H1 (cell line): ENCODE results near the gene OAS3.

Experiments used
- EGR1 ChIP-seq: IDR thresholded peaks from 2 replicates; pipeline ENCODE4 v1.6.1; 2011; ENCODE audit warnings: low read depth, low read length, borderline replicate concordance
- KDM1A ChIP-seq: fragments of 200-600, 300-600 bp; sonication (generic); IDR thresholded peaks from 2 replicates; pipeline ENCODE4 v1.7.1; 2016; ENCODE audit warnings: mild to moderate bottlenecking, low read length, borderline replicate concordance
- POLR2A ChIP-seq, 2 experiments: IDR thresholded peaks; 1 replicate in 1 of 2; 2 replicates in 1 of 2; pipeline ENCODE4 v1.6.1; 2011; ENCODE audit warnings: low read depth in 2 of 2, low read length in 2 of 2, mild to moderate bottlenecking in 2 of 2; ENCODE audit errors: control extremely low read depth in 1 of 2
- RNF2 ChIP-seq: fragments of 200-900, 300-1000 bp; sonication (generic); IDR thresholded peaks from 2 replicates; pipeline ENCODE4 v1.7.1; 2016; ENCODE audit warnings: borderline replicate concordance, low read depth, mild to moderate bottlenecking, antibody characterized with exemption, low read length; ENCODE audit not compliant: poor library complexity, severe bottlenecking; ENCODE audit errors: missing control alignments
- SAP30 ChIP-seq: fragments of 300-600 bp; sonication (generic); IDR thresholded peaks from 2 replicates; pipeline ENCODE4 v1.7.1; 2012; ENCODE audit warnings: low read length, moderate library complexity, mild to moderate bottlenecking, inconsistent platforms; ENCODE audit not compliant: insufficient read depth, insufficient replicate concordance
- TF ChIP-seq, protein P1 (sequence below), 3 experiments: IDR thresholded peaks; 1 replicate in 2 of 3; 2 replicates in 1 of 3; pipeline versions ENCODE4 v1.5.1 to v1.6.1; 2011; ENCODE audit warnings: low read length in 3 of 3, mild to moderate bottlenecking in 3 of 3, inconsistent platforms in 2 of 3, low read depth in 1 of 3, moderate library complexity in 1 of 3; ENCODE audit not compliant: insufficient read depth in 1 of 3; ENCODE audit errors: control extremely low read depth in 1 of 3

DNA sequence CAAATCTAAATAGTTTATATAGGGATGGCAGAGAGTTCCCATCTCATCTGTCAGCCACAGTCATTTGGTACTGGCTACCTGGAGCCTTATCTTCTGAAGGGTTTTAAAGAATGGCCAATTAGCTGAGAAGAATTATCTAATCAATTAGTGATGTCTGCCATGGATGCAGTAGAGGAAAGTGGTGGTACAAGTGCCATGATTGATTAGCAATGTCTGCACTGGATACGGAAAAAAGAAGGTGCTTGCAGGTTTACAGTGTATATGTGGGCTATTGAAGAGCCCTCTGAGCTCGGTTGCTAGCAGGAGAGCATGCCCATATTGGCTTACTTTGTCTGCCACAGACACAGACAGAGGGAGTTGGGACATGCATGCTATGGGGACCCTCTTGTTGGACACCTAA lies 32.1 kb downstream of the OAS3 start:
- TF ChIP-seq POLR2A (IDR thresholded peaks at IDR 0.05; ENCODE audit: control extremely low read depth in 1 of 2, low read depth in 2 of 2, low read length in 2 of 2) (no peak), KDM1A (no peak), SAP30 (no peak), EGR1 (no peak), RNF2 (no peak)
- TF ChIP-seq, protein P1, sequence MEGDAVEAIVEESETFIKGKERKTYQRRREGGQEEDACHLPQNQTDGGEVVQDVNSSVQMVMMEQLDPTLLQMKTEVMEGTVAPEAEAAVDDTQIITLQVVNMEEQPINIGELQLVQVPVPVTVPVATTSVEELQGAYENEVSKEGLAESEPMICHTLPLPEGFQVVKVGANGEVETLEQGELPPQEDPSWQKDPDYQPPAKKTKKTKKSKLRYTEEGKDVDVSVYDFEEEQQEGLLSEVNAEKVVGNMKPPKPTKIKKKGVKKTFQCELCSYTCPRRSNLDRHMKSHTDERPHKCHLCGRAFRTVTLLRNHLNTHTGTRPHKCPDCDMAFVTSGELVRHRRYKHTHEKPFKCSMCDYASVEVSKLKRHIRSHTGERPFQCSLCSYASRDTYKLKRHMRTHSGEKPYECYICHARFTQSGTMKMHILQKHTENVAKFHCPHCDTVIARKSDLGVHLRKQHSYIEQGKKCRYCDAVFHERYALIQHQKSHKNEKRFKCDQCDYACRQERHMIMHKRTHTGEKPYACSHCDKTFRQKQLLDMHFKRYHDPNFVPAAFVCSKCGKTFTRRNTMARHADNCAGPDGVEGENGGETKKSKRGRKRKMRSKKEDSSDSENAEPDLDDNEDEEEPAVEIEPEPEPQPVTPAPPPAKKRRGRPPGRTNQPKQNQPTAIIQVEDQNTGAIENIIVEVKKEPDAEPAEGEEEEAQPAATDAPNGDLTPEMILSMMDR (IDR thresholded peaks at IDR 0.05; ENCODE audit: control extremely low read depth in 1 of 3, insufficient read depth in 1 of 3, low read depth in 1 of 3, low read length in 3 of 3): no peak
